HG03354 (cell line): ENCODE measurements around the gene ME2.
"Not testable (repeated sequence)": the region's sequence is repeated elsewhere in the genome, so short reads cannot be mapped to it uniquely, and the experiment has no call there.

Experiments
- ATAC-seq: cut with Tn5 transposase; IDR thresholded peaks from one replicate; pipeline ENCODE4 v1.9.1; 2021; ENCODE audit warnings: mild to moderate bottlenecking; ENCODE audit not compliant: unreplicated experiment, poor library complexity, severe bottlenecking

The ME2 gene

GRCh38 chr18:50878345-50879301, at the start of gene ME2:
Gene ME2 (plus strand): TSS chr18:50879118. CDS start chr18:50895821, 16,703 bp downstream.
- peak; percentile 94 for ATAC-seq

GRCh38 chr18:50829644-50830043, 49.3 kb upstream of the ME2 start:
- no peak for ATAC-seq

- ATAC-seq: peak; percentile 66
These were observed 48.4 kb upstream of the ME2 start for GRCh38 chr18:50830544-50830943.

- ATAC-seq: peak; percentile 57
These were observed 46.2 kb upstream of the ME2 start for GRCh38 chr18:50832754-50833153.

DNA sequence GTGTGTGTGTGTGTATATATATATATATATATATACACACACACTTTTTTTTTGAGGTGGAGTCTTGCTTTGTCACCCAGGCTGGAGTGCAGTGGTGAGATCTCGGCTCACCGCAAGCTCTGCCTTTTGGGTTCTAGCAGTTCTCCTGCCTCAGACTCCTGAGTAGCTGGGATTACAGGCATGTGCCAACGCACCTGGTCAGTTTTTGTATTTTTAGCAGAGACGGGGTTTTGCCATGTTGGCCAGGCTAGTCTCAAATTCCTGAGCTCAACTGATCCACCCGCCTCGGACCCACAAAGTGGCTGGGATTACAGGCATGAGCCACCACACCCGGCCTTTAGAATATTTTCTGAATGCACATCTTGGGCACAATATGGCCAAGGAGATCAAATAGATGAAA, 45.4 kb upstream of the ME2 start:
- ATAC-seq: not testable (repeated sequence)

DNA sequence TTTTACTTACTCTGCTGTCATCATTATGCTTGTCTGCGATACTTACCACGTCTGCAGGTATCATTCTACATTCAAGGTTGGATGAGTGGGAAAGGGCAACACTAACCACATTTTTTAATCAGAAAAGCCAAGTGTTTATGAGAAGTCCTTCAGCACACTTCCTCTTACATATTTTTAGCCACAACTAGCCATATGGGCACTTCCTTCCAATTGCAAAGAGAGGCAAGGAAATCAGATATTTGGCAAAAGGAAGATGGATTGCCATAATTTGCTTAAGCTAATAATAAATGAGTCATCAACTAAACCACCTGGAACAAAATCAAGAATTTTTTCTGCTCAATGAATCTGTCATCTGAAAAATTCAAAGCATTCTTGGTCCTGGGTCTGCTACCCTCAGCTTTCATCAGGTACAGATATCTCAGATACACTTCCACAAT, 42.4 kb upstream of the ME2 start:
- ATAC-seq: peak; percentile 53

DNA sequence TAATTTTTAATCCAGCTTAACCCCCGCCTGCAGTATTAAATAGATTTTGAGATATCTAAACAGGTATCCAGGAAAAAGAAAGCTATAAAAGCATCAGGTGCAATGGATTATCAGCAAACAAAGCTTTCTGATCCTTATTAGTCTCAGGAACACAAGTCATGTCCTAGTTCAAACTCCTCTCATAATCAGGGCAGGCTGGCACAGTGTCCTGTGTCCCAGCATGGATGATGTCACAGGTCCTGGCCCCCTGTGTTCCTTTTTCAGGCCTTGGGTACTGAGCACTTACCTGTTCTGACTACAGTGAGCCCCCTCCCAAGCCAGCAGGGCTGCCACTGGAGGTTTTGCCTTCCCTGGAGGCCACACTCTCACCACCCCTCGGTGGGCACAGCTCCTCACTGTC, 39.6 kb upstream of the ME2 start:
- ATAC-seq: no peak

- no peak for ATAC-seq
These were observed 38.9 kb upstream of the ME2 start for GRCh38 chr18:50839996-50840395.

DNA sequence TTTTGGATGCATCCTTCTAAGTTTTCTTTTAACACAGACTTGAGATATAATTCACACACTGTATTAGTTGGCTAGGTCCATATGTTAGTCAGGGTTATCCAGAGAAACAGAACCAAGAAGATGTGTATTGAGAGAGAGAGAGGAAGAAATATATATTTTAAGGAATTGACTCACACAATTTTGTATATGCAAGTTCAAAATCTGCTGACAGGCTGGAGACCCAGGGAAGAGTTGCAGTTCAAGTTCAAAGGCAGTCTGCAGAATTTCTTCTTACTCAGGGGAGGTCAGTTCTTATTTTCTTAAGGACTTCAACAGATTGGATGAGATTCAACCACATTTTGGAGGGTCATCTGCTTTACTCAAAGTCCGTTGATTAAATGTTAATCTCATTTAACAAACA, 36.1 kb upstream of the ME2 start:
- ATAC-seq: no peak

- ATAC-seq: no peak
These were observed 34.4 kb upstream of the ME2 start for GRCh38 chr18:50844554-50844953.

- ATAC-seq: no peak
These were observed 34.0 kb upstream of the ME2 start for GRCh38 chr18:50844960-50845359.

GRCh38 chr18:50847192-50847591, 31.7 kb upstream of the ME2 start:
- ATAC-seq: no peak

GRCh38 chr18:50848061-50848551, 30.8 kb upstream of the ME2 start:
- no peak for ATAC-seq

- no peak for ATAC-seq
These were observed 29.9 kb upstream of the ME2 start for GRCh38 chr18:50848991-50849390.

- ATAC-seq: no peak
These were observed 29.5 kb upstream of the ME2 start for GRCh38 chr18:50849419-50849821.

GRCh38 chr18:50850307-50851065, 28.4 kb upstream of the ME2 start:
- no peak for ATAC-seq

DNA sequence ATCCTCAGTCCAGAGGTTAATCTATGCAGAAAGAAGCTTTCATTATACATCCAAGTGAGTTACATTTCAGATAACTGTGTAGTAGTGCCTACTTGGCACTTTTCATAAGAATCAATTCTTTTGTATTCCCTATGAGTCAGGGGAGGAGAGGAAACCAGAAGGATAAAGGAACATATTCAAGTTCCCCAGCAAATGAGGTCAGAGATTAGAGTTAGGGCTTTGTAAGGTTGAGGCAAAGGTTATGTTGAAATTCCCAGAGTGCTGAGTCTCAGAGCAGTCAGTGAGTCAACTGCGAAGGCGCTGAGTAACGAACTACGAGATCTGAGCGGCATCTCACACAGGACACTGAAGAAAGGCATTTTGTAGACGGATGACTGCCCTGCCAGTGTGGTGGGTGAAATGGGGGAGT, 25.1 kb upstream of the ME2 start:
- ATAC-seq: no peak

DNA sequence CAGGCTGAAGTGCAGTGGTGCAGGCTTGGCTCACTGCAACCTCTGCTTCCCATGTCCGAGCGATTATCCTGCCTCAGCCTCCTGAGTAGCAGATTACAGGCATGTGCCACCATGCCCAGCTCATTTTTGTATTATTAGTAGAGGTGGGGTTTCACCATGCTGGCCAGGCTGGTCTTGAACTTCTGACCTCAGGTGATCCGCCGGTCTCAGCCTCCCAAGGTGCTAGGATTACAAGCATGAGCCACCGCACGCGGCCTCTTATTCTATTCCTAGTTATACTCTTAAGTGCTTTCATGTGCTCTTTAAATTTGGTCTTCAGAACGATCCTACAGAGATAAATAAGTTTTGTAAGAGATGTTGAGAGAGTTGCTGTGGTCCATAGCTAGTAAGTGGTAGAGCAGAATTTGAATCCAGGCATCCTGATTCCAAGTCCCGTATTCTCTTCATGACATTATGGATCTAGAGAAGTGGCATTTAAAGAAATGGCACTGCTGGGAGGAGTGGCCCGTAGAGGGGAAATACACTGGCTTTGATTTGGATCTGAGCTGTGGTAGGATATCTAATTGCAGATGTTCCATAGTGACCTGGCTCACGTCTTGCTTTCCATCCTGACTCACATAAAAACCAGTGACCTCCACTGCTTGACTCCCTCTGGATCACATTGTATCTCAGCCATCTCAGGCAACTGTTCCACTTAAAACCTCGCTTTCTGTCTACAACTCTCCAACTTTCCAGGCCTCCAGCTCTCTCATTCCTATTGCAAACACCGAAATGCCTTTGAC, 22.8 kb upstream of the ME2 start:
- no peak for ATAC-seq

DNA sequence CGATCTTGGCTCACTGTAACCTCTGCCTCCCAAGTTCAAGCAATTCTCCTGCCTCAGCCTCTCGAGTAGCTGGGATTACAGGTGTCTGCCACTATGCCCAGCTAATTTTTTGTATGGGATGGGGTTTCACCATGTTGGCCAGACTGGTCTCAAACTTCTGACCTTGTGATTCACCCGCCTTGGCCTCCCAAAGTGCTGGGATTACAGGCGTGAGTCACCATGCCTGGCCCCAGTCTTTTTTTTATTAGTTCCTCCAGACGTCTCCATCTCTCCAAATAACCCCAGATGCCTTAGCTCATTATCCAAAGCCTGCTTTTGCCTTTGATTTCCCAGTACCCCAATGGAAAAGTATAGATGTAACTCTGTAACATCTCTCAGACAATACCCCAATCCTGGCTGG, 21.8 kb upstream of the ME2 start:
- ATAC-seq: not testable (repeated sequence)

GRCh38 chr18:50857694-50858093, 21.2 kb upstream of the ME2 start:
- no peak for ATAC-seq
